ENCODE data around the gene POLDIP2. TPM values are rescaled to one million over a fixed set of nuclear protein-coding genes. Genes with fewer than 3 reads are reported as not detected.

The POLDIP2 gene
- total and polyA plus RNA-seq, 9 of the 15 experiments (the other 6 are each of a cell fraction or from before 2014, with no cell fraction given): 22.0 to 137 (median 104) TPM

- no peaks in the 10 kb centered on the region for H3K27me3 ChIP-seq (ENCODE audit: control insufficient read depth in 2 of 2, insufficient read depth in 2 of 2, low read length in 2 of 2)
- in situ Hi-C loops (cut with MboI): no loop called here
- intact Hi-C loops (cut with micrococcal nuclease): loop anchor here (2.0 kb wide), 1 partner anchor 15 kb away; the partner anchor contains the start of genes IFT20 and TNFAIP1
- peaks cover 34 to 43% of the 10 kb centered on the region in 2 experiments for H3K4me1 ChIP-seq (replicated peaks in 1 of 2; ENCODE audit: control insufficient read depth in 2 of 2, insufficient read depth in 2 of 2, low read length in 2 of 2)
- H3K9ac ChIP-seq (ENCODE audit: insufficient read depth in 1 of 2, low read depth in 2 of 2, low read length in 2 of 2): peak overlapping the region; percentile 71 to 98
- FAIRE-seq (no peak), ATAC-seq (no peak), DNase-seq (ENCODE audit: extremely low read depth in 1 of 4, low spot score in 3 of 4) (no peak)
- H3K36me3 ChIP-seq (ENCODE audit: control insufficient read depth, insufficient read depth, low read length): peaks cover 35% of the 10 kb centered on the region
- H3K9me3 ChIP-seq (replicated peaks; ENCODE audit: control insufficient read depth, insufficient read depth, low read depth, low read length): no peaks in the 10 kb centered on the region
- H3K79me2 ChIP-seq (ENCODE audit: control insufficient read depth, insufficient read depth, low read length): peaks cover 77% of the 10 kb centered on the region
- H3K4me2 ChIP-seq (ENCODE audit: insufficient read depth, low read length): peak overlapping the region; percentile 93
- H3K9me1 ChIP-seq (ENCODE audit: control insufficient read depth, insufficient read depth, low read length): no peaks in the 10 kb centered on the region
- BruUV-seq (replicated peaks): no TSS peak
- TF ChIP-seq SMARCA4 (IDR thresholded peaks at IDR 0.05): 0 out of 2 replicates have a peak, but pooled peaks have one; percentile 6
- TF ChIP-seq CBX3 (IDR thresholded peaks at IDR 0.05; ENCODE audit: borderline replicate concordance in 1 of 2, low read length in 2 of 2): 0 out of 3 replicates have a peak, but pooled peaks of 1 of the 2 experiments have one; percentile 2
- TF ChIP-seq MCM3 (IDR thresholded peaks at IDR 0.05): no peak
- TF ChIP-seq NFATC3 (IDR thresholded peaks at IDR 0.05): no peak
- TF ChIP-seq SIRT6 (IDR thresholded peaks at IDR 0.05; ENCODE audit: low read depth, low read length): no peak
- TF ChIP-seq GABPA (tag; conservative IDR thresholded peaks at IDR 0.05; ENCODE audit: low read depth): no peak
- TF ChIP-seq NCOA2 (IDR thresholded peaks at IDR 0.05; ENCODE audit: partially characterized antibody in 2 of 2): no peak
- TF ChIP-seq ZBTB40 (IDR thresholded peaks at IDR 0.05): peak; percentile 58; the same call in 1 of the 2 replicates
- no peak for TF ChIP-seq ZBTB40 (CRISPR knock-in tag; IDR thresholded peaks at IDR 0.05)
- TF ChIP-seq CHD1 (IDR thresholded peaks at IDR 0.05; ENCODE audit: low read length): peak; percentile 31
- no peak for TF ChIP-seq CCAR2 (IDR thresholded peaks at IDR 0.05; ENCODE audit: low read depth, low read length)
- no peak for TF ChIP-seq ZNF589 (CRISPR knock-in tag; IDR thresholded peaks at IDR 0.05; ENCODE audit: low read depth)
- H3K27ac ChIP-seq (ENCODE audit: extremely low read depth, low read depth, low read length): peak overlapping the region; percentile 69
- peak overlapping the region; percentile 71 for H2AFZ ChIP-seq (ENCODE audit: low read depth, low read length)
- peak overlapping the region; percentile 56 for H3K4me3 ChIP-seq
- H4K20me1 ChIP-seq (replicated peaks; ENCODE audit: control insufficient read depth, insufficient read depth, low read length): 0 out of 2 replicates have a peak, but pooled peaks cover 18% of the 10 kb centered on the region
- ChIA-PET CTCF (ENCODE audit: low intra/inter-chr PET ratio) (no interaction called here), POLR2A (interaction anchor here (0.7 to 4.9 kb wide), 4 partner anchors 9 to 476 kb away, joined by 3 to 62 read pairs (median 11); partner anchors contain the start of genes IFT20 and TNFAIP1)
- WGBS (ENCODE audit: insufficient coverage, low coverage, missing lambda C conversion rate): 0% methylated on average over 7 of the region's 7 CpGs
Measured at GRCh38 chr17:28319598-28319935, 37.8 kb downstream of the POLDIP2 start.

Measured in K562 (cell line).